CD4-positive, alpha-beta T cell (primary cell): Measurements from ENCODE around the gene SLC2A6. TPM values are rescaled to one million over a fixed set of nuclear protein-coding genes. Genes with fewer than 3 reads are reported as not detected.

Experiments
- ATAC-seq: fragments of 200-7000 bp; cut with Tn5 transposase; one replicate; pipeline ENCODE4 v1.10.0; 2022; ENCODE audit warnings: mild to moderate bottlenecking; ENCODE audit not compliant: poor library complexity
- CTCF ChIA-PET: fragments of 350-600 bp; sonication (Branson Sonifier 250); formaldehyde crosslinking; loops from one replicate; lab custom pipeline; 2021; ENCODE audit warnings: antibody characterized with exemption, inconsistent platforms; lab: Charles Lee
- POLR2A ChIA-PET: fragments of 350-600 bp; sonication (Branson Sonifier 250); formaldehyde crosslinking; loops from one replicate; lab custom pipeline; 2021; ENCODE audit warnings: antibody characterized with exemption, inconsistent platforms; lab: Charles Lee
- DNase-seq, 14 experiments: peaks; one replicate each; pipeline ENCODE4 v3.0.0-alpha.2; 2013 to 2020; ENCODE audit warnings: mixed read lengths in 2 of 14
- H3K27ac ChIP-seq, 2 donors: one replicate each; pipeline versions ENCODE4 v1.5.1 to v1.7.0; 2013; ENCODE audit warnings: low read length in 2 of 2, low read depth in 1 of 2, mild to moderate bottlenecking in 1 of 2
- H3K27me3 ChIP-seq, 2 experiments: 1 replicate in 1 of 2; 2 replicates in 1 of 2; pipeline versions ENCODE4 v1.6.1 to v1.7.0; 2013; ENCODE audit warnings: low read length in 2 of 2, control low read depth in 1 of 2, mild to moderate bottlenecking in 1 of 2, moderate library complexity in 1 of 2; ENCODE audit not compliant: insufficient read depth in 2 of 2, control insufficient read depth in 1 of 2
- H3K36me3 ChIP-seq: one replicate; pipeline ENCODE4 v1.6.1; 2013; ENCODE audit warnings: low read length, control low read depth; ENCODE audit not compliant: insufficient read depth
- H3K4me1 ChIP-seq: one replicate; pipeline ENCODE4 v1.6.1; 2013; ENCODE audit warnings: low read length, control low read depth; ENCODE audit not compliant: insufficient read depth
- H3K4me3 ChIP-seq: one replicate; pipeline ENCODE4 v1.5.1; 2013; ENCODE audit warnings: mild to moderate bottlenecking, low read length, moderate library complexity
- H3K9me3 ChIP-seq, 2 experiments: 1 replicate in 1 of 2; 2 replicates in 1 of 2; pipeline versions ENCODE4 v1.6.1 to v1.7.0; 2013; ENCODE audit warnings: low read length in 2 of 2, mild to moderate bottlenecking in 2 of 2, control low read depth in 1 of 2, moderate library complexity in 1 of 2; ENCODE audit not compliant: control insufficient read depth in 1 of 2, insufficient read depth in 1 of 2
- H3K27ac Mint-ChIP-seq: one replicate; pipeline ENCODE4 v1.8.0; 2020; ENCODE audit warnings: mixed read lengths
- H3K27me3 Mint-ChIP-seq: one replicate; pipeline ENCODE4 v1.8.0; 2021; ENCODE audit warnings: mixed read lengths
- H3K36me3 Mint-ChIP-seq: one replicate; pipeline ENCODE4 v1.8.0; 2021; ENCODE audit warnings: low read depth, mixed read lengths
- H3K4me1 Mint-ChIP-seq: one replicate; pipeline ENCODE4 v1.8.0; 2021; ENCODE audit warnings: low read depth, mixed read lengths
- H3K4me3 Mint-ChIP-seq: one replicate; pipeline ENCODE4 v1.8.0; 2020; ENCODE audit warnings: mild to moderate bottlenecking, mixed read lengths
- H3K9me3 Mint-ChIP-seq: one replicate; pipeline ENCODE4 v1.8.0; 2020; ENCODE audit warnings: mixed read lengths
- intact Hi-C, 2 experiments: fragments of 100-400 bp; cut with DNase I in 1 of 2; cut with micrococcal nuclease in 1 of 2; formaldehyde crosslinking; loops; one replicate each; pipeline versions ENCODE4 v1.15.1 to v1.9.0; 2023 to 2025; cut with DNase I, micrococcal nuclease
- total RNA-seq, 174 experiments: library from RNA in 2 of 174; stranded (reverse) in 2 of 174; gene quantifications; one replicate each; pipeline ENCODE4 v1.2.3 and lab custom pipeline; 2021 to 2026
- TF ChIP-seq, protein P1 (sequence below): fragments of 200-600 bp; IDR thresholded peaks from one replicate; pipeline ENCODE4 v1.8.0; 2022; ENCODE audit warnings: antibody characterized with exemption, mild to moderate bottlenecking

SLC2A6 gene
- total RNA-seq, 2 experiments from 2014 or later: 1.8 to 3.2 TPM

DNA sequence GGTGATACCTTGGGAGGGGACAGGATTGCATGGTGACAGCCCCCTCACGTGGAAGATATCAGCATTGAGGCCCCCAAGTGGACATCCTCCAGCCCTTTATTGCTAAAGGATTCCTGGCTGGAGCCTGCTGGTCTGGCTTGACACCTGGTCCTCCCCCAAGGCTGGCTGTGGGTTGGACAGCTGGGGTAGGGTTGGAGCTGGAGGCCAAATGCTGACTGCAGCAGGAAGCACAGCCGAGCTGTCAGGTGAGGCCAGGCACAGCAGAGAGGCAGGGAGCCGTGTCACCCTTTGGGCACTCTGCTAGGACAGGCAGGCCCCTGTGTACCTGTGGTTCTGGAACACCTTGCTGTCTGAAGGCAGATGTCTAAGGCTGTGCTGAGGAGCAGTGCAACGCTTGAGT lies 16.9 kb downstream of the SLC2A6 start:
- no peak for ATAC-seq
- H3K27me3 Mint-ChIP-seq: no peaks in the 10 kb centered on the region
- intact Hi-C loops: loop anchor here in 1 of 2 experiments (5.0 to 10.0 kb wide), 2 partner anchors 85 to 563 kb away; partner anchors contain the start of genes BRD3OS, STKLD1 and SURF4
- Histone ChIP-seq H3K4me3 (no peak overlapping the region), H3K4me1 (peaks cover 18% of the 10 kb centered on the region), H3K27ac (no peak overlapping the region), H3K27me3 (no peaks in the 10 kb centered on the region), H3K36me3 (no peaks in the 10 kb centered on the region), H3K9me3 (no peaks in the 10 kb centered on the region)
- H3K36me3 Mint-ChIP-seq: peaks cover 4% of the 10 kb centered on the region
- peak overlapping the region; percentile 97 for H3K27ac Mint-ChIP-seq
- POLR2A ChIA-PET: no interaction called here
- peaks cover 23% of the 10 kb centered on the region for H3K4me1 Mint-ChIP-seq
- CTCF ChIA-PET: no interaction called here
- no peaks in the 10 kb centered on the region for H3K9me3 Mint-ChIP-seq
- TF ChIP-seq, protein P1, sequence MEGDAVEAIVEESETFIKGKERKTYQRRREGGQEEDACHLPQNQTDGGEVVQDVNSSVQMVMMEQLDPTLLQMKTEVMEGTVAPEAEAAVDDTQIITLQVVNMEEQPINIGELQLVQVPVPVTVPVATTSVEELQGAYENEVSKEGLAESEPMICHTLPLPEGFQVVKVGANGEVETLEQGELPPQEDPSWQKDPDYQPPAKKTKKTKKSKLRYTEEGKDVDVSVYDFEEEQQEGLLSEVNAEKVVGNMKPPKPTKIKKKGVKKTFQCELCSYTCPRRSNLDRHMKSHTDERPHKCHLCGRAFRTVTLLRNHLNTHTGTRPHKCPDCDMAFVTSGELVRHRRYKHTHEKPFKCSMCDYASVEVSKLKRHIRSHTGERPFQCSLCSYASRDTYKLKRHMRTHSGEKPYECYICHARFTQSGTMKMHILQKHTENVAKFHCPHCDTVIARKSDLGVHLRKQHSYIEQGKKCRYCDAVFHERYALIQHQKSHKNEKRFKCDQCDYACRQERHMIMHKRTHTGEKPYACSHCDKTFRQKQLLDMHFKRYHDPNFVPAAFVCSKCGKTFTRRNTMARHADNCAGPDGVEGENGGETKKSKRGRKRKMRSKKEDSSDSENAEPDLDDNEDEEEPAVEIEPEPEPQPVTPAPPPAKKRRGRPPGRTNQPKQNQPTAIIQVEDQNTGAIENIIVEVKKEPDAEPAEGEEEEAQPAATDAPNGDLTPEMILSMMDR: no peak
- H3K4me3 Mint-ChIP-seq: no peak overlapping the region
- no peak for DNase-seq

- Mint-ChIP-seq H3K36me3 (peaks cover 4% of the 10 kb centered on the region), H3K9me3 (no peaks in the 10 kb centered on the region), H3K4me3 (peak overlapping the region; percentile 81), H3K27me3 (no peaks in the 10 kb centered on the region), H3K27ac (peak overlapping the region; percentile 97), H3K4me1 (peaks cover 23% of the 10 kb centered on the region)
- ChIA-PET CTCF (interaction anchor here (0.9 to 1.5 kb wide), 3 partner anchors 24 to 313 kb away, joined by 3 to 4 read pairs (median 3); no protein-coding TSS in a partner anchor), POLR2A (interaction anchor here (0.9 to 2.4 kb wide), 3 partner anchors 43 to 430 kb away, joined by 3 to 11 read pairs (median 10); partner anchors contain the start of genes GTF3C5 and REXO4)
- H3K9me3 ChIP-seq: no peaks in the 10 kb centered on the region
- ATAC-seq (peak; percentile 30), DNase-seq (peak in 10 of 14 experiments; percentile 15 to 83 (median 43))
- no peaks in the 10 kb centered on the region for H3K27me3 ChIP-seq
- intact Hi-C loops: loop anchor here in 1 of 2 experiments (1.0 to 10.0 kb wide), 3 partner anchors 17 to 564 kb away; partner anchors contain the start of genes BRD3OS, STKLD1 and SURF4
- TF ChIP-seq, protein P1: no peak
- peak overlapping the region; percentile 69 for H3K4me3 ChIP-seq
- peaks cover 18% of the 10 kb centered on the region for H3K4me1 ChIP-seq
- no peaks in the 10 kb centered on the region for H3K36me3 ChIP-seq
- H3K27ac ChIP-seq: peak overlapping the region in 1 of 2 donors; percentile 82
Measured at GRCh38 chr9:133460405-133461175, 18.3 kb downstream of the SLC2A6 start.

DNA sequence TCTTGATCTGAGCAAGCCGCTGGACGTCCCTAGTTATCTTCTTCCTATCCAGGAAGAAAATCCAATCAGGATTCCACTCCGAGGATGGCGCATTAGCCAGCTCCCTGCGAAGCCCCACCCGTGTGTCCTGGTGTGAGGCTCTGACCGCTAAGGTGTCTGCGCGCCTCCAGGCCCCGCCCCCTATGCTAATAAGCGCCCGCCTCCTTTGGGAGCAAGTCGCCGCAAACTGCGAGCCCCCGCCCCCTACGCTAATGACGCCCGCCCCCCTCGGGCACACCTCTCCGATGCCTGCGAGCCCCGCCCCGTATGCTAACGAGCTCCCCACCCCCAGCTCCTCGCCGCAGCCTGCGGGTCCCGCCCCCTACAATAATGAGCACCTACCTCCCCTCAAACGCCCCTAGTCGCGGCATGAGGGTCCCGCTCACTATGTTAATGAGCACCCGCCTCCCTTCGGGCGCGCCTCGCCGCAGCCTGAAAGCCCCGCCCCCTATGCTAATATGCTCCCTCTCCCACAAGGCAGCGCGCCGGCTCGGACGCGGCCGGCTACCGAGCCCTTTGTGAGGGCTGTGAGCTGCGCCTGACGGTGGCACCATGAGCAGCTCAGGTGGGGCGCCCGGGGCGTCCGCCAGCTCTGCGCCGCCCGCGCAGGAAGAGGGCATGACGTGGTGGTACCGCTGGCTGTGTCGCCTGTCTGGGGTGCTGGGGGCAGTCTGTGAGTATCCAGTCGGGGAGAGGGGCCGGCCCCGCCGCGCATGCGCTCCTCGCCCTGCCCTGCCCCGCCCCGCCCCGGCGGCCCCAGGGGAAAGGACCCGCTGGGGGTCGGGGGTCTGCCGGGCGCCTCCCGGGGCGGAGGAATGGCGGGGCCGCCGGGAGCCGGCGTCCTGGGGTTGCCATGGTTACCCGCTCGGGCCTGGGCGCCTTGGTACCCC lies 19.2 kb downstream of the SLC2A6 start, which contains the start of gene CACFD1:
Gene CACFD1, plus strand, starts transcription at position 503 of the 929 bp plus-strand sequence. Its CDS starts 89 bp downstream, at position 592.
- Mint-ChIP-seq H3K27me3 (no peaks in the 10 kb centered on the region), H3K4me3 (peak within 1 kb of the TSS; percentile 95), H3K4me1 (peaks cover 23% of the 10 kb centered on the region), H3K27ac (peak within 1 kb of the TSS; percentile 97), H3K36me3 (peaks cover 4% of the 10 kb centered on the region), H3K9me3 (no peaks in the 10 kb centered on the region)
- peaks cover 18% of the 10 kb centered on the region for H3K4me1 ChIP-seq
- TF ChIP-seq, protein P1: no peak
- H3K27ac ChIP-seq: peak within 1 kb of the TSS; percentile 52 to 82
- H3K9me3 ChIP-seq: peaks cover 0 to 3% of the 10 kb centered on the region in 2 experiments
- ATAC-seq (peak; percentile 80), DNase-seq (peak; percentile 83 to 97 (median 90))
- CTCF ChIA-PET: interaction anchor here (1.4 to 1.5 kb wide), 2 partner anchors 43 to 312 kb away, joined by 3 to 4 read pairs; no protein-coding TSS in a partner anchor
- intact Hi-C loops: loop anchor here in 1 of 2 experiments (1.0 to 10.0 kb wide), 5 partner anchors 18 to 565 kb away; partner anchors contain the start of genes BRD3OS, REXO4, STKLD1 and SURF4
- H3K36me3 ChIP-seq: no peaks in the 10 kb centered on the region
- H3K27me3 ChIP-seq: no peaks in the 10 kb centered on the region
- H3K4me3 ChIP-seq: peak within 1 kb of the TSS; percentile 69
- POLR2A ChIA-PET: interaction anchor here (0.6 to 2.4 kb wide), 7 partner anchors 42 to 429 kb away, joined by 3 to 11 read pairs (median 3); partner anchors contain the start of genes GTF3C5 and REXO4
